Heart left ventricle (tissue), 13 donors: ENCODE measurements around the gene CFAP45.

Source experiments
- POLR2A ChIP-seq, 2 donors: fragments of 450-650 bp; IDR thresholded peaks; one replicate each; pipeline ENCODE4 v1.6.1; 2017; ENCODE audit warnings: antibody characterized with exemption in 2 of 2, mild to moderate bottlenecking in 2 of 2, moderate library complexity in 2 of 2
- TF ChIP-seq, protein P1 (sequence below), 12 donors: fragments of 200-600 bp; sonication (generic) in 4 of 12; IDR thresholded peaks; one replicate each; pipeline versions ENCODE4 v1.5.0 to v1.8.0; 2018 to 2022; ENCODE audit warnings: antibody characterized with exemption in 12 of 12, mild to moderate bottlenecking in 5 of 12
- donor health status: ischemic (EF 13 %, LVEDD 7.1; RV severe dilation, severe dysfunction).
- donor health status: DM: no; HTN: yes; CAD: no.
- donor health status: DM: no; HTN: no; CAD: no.
- donor health status: ischemic (EF 25% LVEDD 6.9; RV normal size, moderate dysfunction).
- donor health status: ischemic (EF 25% LVEDD 5.7; RV mildly dilated, moderate dysfunction).
- donor health status: ischemic (EF 35%, LVEDD 5.7; RV mildly dilated, moderate dysfunction).
- donor health status: nonischemic (EF 11% LVEDD 7.7; RV severe dilation, severe dysfunction).
- donor health status: DM: yes; HTN: yes; CAD: no.
- donor health status: PGD.
- donor health status: ischemic (EF 29% LVEDD 5.4; RV normal size, mild dysfunction).
- donor health status: nonischemic (EF 23%, LVEDD 6.1; RV moderate dilation, normal function).

DNA sequence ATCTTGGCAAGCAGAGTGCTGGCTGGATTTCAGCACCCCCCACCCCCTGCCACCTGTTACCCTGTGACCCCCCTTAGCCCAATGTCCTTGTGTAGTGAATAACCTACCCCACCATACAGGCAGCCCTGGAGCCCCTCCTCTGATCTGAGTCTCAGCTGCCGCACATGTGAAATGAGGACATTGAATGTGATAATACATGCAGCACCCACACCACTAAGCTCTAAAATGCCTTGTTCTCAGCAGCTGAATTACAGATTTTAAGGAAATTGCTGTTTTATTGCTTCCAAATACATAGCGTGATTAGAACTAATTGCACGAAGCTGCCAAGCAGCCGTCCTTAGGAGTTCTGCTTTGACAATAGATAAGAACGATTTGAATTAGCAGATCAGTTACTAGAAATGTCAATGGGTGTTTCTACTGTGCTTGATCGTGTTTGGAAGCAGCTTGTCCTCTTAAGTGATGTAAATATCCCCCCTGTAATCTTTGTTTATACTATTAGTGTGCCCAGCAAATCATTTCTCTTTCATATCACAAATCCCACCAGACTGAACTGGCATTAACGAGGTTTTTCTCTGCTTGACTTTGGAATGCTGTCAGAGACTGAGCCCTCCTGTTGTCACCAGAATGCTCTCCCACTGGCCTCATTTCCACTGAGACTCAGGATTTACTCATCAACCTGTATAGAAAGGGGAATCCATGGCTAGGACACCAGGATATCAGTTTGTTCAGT, 68.4 kb downstream of the CFAP45 start:
- TF ChIP-seq, protein P1, sequence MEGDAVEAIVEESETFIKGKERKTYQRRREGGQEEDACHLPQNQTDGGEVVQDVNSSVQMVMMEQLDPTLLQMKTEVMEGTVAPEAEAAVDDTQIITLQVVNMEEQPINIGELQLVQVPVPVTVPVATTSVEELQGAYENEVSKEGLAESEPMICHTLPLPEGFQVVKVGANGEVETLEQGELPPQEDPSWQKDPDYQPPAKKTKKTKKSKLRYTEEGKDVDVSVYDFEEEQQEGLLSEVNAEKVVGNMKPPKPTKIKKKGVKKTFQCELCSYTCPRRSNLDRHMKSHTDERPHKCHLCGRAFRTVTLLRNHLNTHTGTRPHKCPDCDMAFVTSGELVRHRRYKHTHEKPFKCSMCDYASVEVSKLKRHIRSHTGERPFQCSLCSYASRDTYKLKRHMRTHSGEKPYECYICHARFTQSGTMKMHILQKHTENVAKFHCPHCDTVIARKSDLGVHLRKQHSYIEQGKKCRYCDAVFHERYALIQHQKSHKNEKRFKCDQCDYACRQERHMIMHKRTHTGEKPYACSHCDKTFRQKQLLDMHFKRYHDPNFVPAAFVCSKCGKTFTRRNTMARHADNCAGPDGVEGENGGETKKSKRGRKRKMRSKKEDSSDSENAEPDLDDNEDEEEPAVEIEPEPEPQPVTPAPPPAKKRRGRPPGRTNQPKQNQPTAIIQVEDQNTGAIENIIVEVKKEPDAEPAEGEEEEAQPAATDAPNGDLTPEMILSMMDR (IDR thresholded peaks at IDR 0.05): no peak
- TF ChIP-seq POLR2A (IDR thresholded peaks at IDR 0.05): no peak
